Activated effector memory CD4-positive, alpha-beta T cell treated with Interleukin-2 at 50 U/mL for 16 hours (primary cell): ENCODE results near the gene SIAH1.
"Not testable (repeated sequence)": the region's sequence is repeated elsewhere in the genome, so short reads cannot be mapped to it uniquely, and the experiment has no call there.

Experiments used
- DNase-seq: peaks from one replicate; pipeline ENCODE4 v3.0.0-alpha.2; 2020

SIAH1 gene

GRCh38 chr16:48326915-48327314 is 58.3 kb downstream of the SIAH1 start:
- no peak for DNase-seq

GRCh38 chr16:48323783-48324775 is 61.1 kb downstream of the SIAH1 start:
- DNase-seq = no peak

- no peak for DNase-seq
Measured at GRCh38 chr16:48321317-48322036, 63.7 kb downstream of the SIAH1 start.

- DNase-seq = peak; percentile 12
Measured at GRCh38 chr16:48318630-48319029, 66.6 kb downstream of the SIAH1 start.

GRCh38 chr16:48317614-48318315 is 67.4 kb downstream of the SIAH1 start:
- no peak for DNase-seq

- no peak for DNase-seq
Measured at GRCh38 chr16:48317026-48317425, 68.2 kb downstream of the SIAH1 start.

- DNase-seq = not testable (repeated sequence)
Measured at GRCh38 chr16:48313905-48314304, 71.3 kb downstream of the SIAH1 start.

- no peak for DNase-seq
Measured at GRCh38 chr16:48310908-48311641, 74.1 kb downstream of the SIAH1 start.
